ENCODE results near the gene CD24. TPM values are rescaled to one million over a fixed set of nuclear protein-coding genes. Genes with fewer than 3 reads are reported as not detected.
"Not testable (repeated sequence)": the region's sequence is repeated elsewhere in the genome, so short reads cannot be mapped to it uniquely, and the experiment has no call there.

The CD24 gene, protein sequence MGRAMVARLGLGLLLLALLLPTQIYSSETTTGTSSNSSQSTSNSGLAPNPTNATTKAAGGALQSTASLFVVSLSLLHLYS
- under 1 TPM; 0.26 to 0.51 TPM for total RNA-seq

GRCh38 chr6:106974336-106974998 is at the start of gene CD24:
Gene CD24, minus strand, starts transcription at chr6:106974729. Its CDS starts 83 bp downstream, at chr6:106974646.
- Mint-ChIP-seq H3K27me3 (peaks cover 47% of the 10 kb centered on the region), H3K27ac (no peak within 1 kb of the TSS), H3K36me3 (no peaks in the 10 kb centered on the region), H3K4me3 (peak within 1 kb of the TSS; percentile 51), H3K4me1 (ENCODE audit: low read depth) (peaks cover 14% of the 10 kb centered on the region), H3K9me3 (no peaks in the 10 kb centered on the region)
- ChIA-PET CTCF (no interaction called here), POLR2A (no interaction called here)
- intact Hi-C loops (cut with micrococcal nuclease), result no loop called here
- DNase-seq, result peak; percentile 22

GRCh38 chr6:107021446-107022185 is 47.1 kb upstream of the CD24 start:
- DNase-seq, result no peak
- CTCF ChIA-PET, result interaction anchor here (1.0 to 1.2 kb wide), 2 partner anchors 24 to 92 kb away, joined by 3 to 4 read pairs; no protein-coding TSS in a partner anchor
- intact Hi-C loops (cut with micrococcal nuclease), result no loop called here
- Mint-ChIP-seq H3K27me3 (no peaks in the 10 kb centered on the region), H3K4me1 (ENCODE audit: low read depth) (no peaks in the 10 kb centered on the region), H3K27ac (no peak overlapping the region), H3K9me3 (no peaks in the 10 kb centered on the region), H3K36me3 (no peaks in the 10 kb centered on the region), H3K4me3 (no peak overlapping the region)
- POLR2A ChIA-PET, result no interaction called here

DNA sequence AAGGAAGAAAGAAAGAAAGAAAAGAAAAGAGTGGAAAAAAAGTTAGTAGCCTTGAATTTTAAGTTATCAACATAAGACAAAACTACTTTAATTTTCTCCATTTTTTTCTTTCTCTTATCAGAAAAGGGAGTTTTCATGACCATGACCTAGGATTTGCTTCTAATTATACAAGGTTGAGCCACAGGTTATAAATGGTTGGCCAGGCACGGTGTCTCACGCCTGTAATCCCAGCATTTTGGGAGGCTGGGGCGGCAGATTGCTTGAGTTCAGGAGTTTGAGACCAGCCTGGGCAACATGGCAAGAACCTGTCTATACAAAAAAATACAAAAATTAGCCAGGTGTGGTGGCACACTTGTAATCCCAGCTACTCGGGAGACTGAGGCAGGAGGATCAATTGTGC is 45.7 kb upstream of the CD24 start:
- no peak for DNase-seq
- no peak overlapping the region for H3K27ac Mint-ChIP-seq
- intact Hi-C loops (cut with micrococcal nuclease), result no loop called here
- no peaks in the 10 kb centered on the region for H3K27me3 Mint-ChIP-seq
- H3K4me1 Mint-ChIP-seq (ENCODE audit: low read depth), result no peaks in the 10 kb centered on the region
- no peaks in the 10 kb centered on the region for H3K9me3 Mint-ChIP-seq
- ChIA-PET CTCF (no interaction called here), POLR2A (no interaction called here)
- H3K36me3 Mint-ChIP-seq, result no peaks in the 10 kb centered on the region
- no peak overlapping the region for H3K4me3 Mint-ChIP-seq

- DNase-seq; H3K27me3 Mint-ChIP-seq; H3K4me3 Mint-ChIP-seq; H3K9me3 Mint-ChIP-seq; H3K36me3 Mint-ChIP-seq; H3K4me1 Mint-ChIP-seq (ENCODE audit: low read depth); POLR2A ChIA-PET; H3K27ac Mint-ChIP-seq; CTCF ChIA-PET; intact Hi-C loops (cut with micrococcal nuclease): not testable (repeated sequence)
Observed at GRCh38 chr6:107019628-107020027, 45.1 kb upstream of the CD24 start.

DNA sequence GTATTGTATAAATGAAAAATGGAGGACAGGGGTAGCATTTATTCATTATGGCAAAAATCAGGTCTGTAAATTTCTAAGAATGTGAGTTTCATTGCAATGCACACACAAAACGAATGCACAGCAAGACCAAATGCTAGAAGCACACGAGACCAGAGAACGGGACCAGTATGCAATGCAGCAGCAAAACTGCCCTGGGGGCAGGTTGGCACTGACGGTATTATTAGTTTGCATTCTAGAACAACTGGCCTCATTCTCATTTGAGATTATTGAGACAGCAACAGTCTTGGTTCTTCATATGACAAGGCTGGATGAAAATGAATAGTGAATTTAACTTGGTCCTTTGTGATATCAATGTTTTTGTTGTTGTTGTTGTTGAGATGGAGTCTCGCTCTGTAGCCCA is 44.5 kb upstream of the CD24 start:
- H3K9me3 Mint-ChIP-seq, result no peaks in the 10 kb centered on the region

DNA sequence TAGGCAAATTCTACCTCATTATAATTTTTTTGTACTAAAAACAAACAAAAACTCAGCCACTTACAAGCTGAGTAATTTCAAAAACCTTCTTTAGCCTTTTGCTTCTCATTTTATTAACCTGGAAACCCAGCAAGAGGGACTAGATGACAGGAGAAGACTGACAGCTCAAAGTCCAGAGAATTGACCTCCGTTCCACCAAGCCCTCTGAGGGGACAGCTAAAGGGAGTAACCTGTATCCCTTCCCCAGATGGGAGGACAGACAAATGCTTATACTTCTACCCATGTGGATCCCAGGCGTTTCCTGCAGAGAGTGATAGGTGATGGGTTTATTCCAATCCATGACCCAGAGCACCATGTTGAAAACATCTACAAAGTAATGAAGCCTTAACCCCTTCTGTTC is 35.0 kb upstream of the CD24 start:
- CTCF ChIA-PET, result interaction anchor here (2.9 kb wide), 1 partner anchor 12 kb away, joined by 12 read pairs; no protein-coding TSS in a partner anchor

More for the DNA sequence above, 44.5 kb upstream of the CD24 start:
- peaks cover 2% of the 10 kb centered on the region for H3K27me3 Mint-ChIP-seq
- no peak overlapping the region for H3K27ac Mint-ChIP-seq
- ChIA-PET POLR2A (no interaction called here), CTCF (no interaction called here)
- DNase-seq, result no peak
- H3K36me3 Mint-ChIP-seq, result no peaks in the 10 kb centered on the region
- no peak overlapping the region for H3K4me3 Mint-ChIP-seq
- no peaks in the 10 kb centered on the region for H3K4me1 Mint-ChIP-seq (ENCODE audit: low read depth)
- intact Hi-C loops (cut with micrococcal nuclease), result no loop called here

GRCh38 chr6:106997392-106998158 is 23.0 kb upstream of the CD24 start:
- ChIA-PET POLR2A (no interaction called here), CTCF (interaction anchor here (0.6 to 2.0 kb wide), 38 partner anchors 8 to 662 kb away, joined by 3 to 21 read pairs (median 5); partner anchors contain the start of genes BEND3, CRYBG1 and MTRES1)
- H3K9me3 Mint-ChIP-seq, result no peaks in the 10 kb centered on the region
- H3K27me3 Mint-ChIP-seq, result no peaks in the 10 kb centered on the region
- peaks cover 5% of the 10 kb centered on the region for H3K4me1 Mint-ChIP-seq (ENCODE audit: low read depth)
- no peak overlapping the region for H3K27ac Mint-ChIP-seq
- no peak overlapping the region for H3K4me3 Mint-ChIP-seq
- intact Hi-C loops (cut with micrococcal nuclease), result loop anchor here (5.0 kb wide), 1 partner anchor 550 kb away; no protein-coding TSS in a partner anchor
- no peaks in the 10 kb centered on the region for H3K36me3 Mint-ChIP-seq
- DNase-seq, result peak; percentile 76

More for the DNA sequence above, 35.0 kb upstream of the CD24 start:
- no peak for DNase-seq
- Mint-ChIP-seq H3K4me1 (ENCODE audit: low read depth) (no peaks in the 10 kb centered on the region), H3K9me3 (no peaks in the 10 kb centered on the region), H3K4me3 (no peak overlapping the region), H3K27me3 (peaks cover 5% of the 10 kb centered on the region), H3K27ac (no peak overlapping the region), H3K36me3 (no peaks in the 10 kb centered on the region)
- intact Hi-C loops (cut with micrococcal nuclease), result no loop called here
- POLR2A ChIA-PET, result no interaction called here

GRCh38 chr6:106995640-106996039 is 21.1 kb upstream of the CD24 start:
- DNase-seq, result no peak
- no peaks in the 10 kb centered on the region for H3K36me3 Mint-ChIP-seq
- ChIA-PET CTCF (interaction anchor here (1.0 kb wide), 1 partner anchor 386 kb away, joined by 4 read pairs; no protein-coding TSS in a partner anchor), POLR2A (no interaction called here)
- peaks cover 5% of the 10 kb centered on the region for H3K4me1 Mint-ChIP-seq (ENCODE audit: low read depth)
- H3K27me3 Mint-ChIP-seq, result peaks cover 2% of the 10 kb centered on the region
- intact Hi-C loops (cut with micrococcal nuclease), result loop anchor here (5.0 kb wide), 1 partner anchor 548 kb away; no protein-coding TSS in a partner anchor
- H3K27ac Mint-ChIP-seq, result no peak overlapping the region
- H3K9me3 Mint-ChIP-seq, result no peaks in the 10 kb centered on the region
- H3K4me3 Mint-ChIP-seq, result no peak overlapping the region

GRCh38 chr6:106989737-106990136 is 15.2 kb upstream of the CD24 start:
- H3K9me3 Mint-ChIP-seq; H3K27me3 Mint-ChIP-seq; H3K36me3 Mint-ChIP-seq; H3K4me3 Mint-ChIP-seq; DNase-seq; POLR2A ChIA-PET; H3K27ac Mint-ChIP-seq; intact Hi-C loops (cut with micrococcal nuclease); H3K4me1 Mint-ChIP-seq (ENCODE audit: low read depth): not testable (repeated sequence)
- CTCF ChIA-PET, result interaction anchor here (0.7 to 1.2 kb wide), 3 partner anchors 8 to 378 kb away, joined by 3 to 4 read pairs (median 3); no protein-coding TSS in a partner anchor

DNA sequence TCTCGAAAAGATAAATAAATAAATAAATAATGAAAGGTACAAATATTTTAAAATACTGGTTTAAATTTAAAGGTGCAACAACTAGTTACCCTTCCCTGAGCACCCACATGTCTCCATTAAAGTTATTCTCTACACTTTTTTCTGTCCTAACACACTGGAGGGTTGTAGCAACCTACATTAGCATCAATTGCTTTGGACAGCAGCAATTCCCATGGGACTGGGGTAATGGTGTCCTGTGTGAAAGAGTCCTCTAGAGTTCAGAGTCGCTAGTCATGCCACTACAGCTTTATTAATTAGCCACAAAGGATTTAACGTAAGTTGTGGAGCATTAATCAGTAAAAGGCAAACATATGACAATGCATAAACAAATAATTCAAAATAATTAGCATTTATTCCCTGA is 14.1 kb upstream of the CD24 start:
- Mint-ChIP-seq H3K4me1 (ENCODE audit: low read depth) (no peaks in the 10 kb centered on the region), H3K9me3 (no peaks in the 10 kb centered on the region), H3K4me3 (no peak overlapping the region), H3K36me3 (no peaks in the 10 kb centered on the region), H3K27me3 (peaks cover 8% of the 10 kb centered on the region), H3K27ac (no peak overlapping the region)
- DNase-seq, result no peak
- ChIA-PET POLR2A (no interaction called here), CTCF (interaction anchor here (1.0 kb wide), 1 partner anchor 9 kb away, joined by 3 read pairs; no protein-coding TSS in a partner anchor)
- intact Hi-C loops (cut with micrococcal nuclease), result no loop called here

DNA sequence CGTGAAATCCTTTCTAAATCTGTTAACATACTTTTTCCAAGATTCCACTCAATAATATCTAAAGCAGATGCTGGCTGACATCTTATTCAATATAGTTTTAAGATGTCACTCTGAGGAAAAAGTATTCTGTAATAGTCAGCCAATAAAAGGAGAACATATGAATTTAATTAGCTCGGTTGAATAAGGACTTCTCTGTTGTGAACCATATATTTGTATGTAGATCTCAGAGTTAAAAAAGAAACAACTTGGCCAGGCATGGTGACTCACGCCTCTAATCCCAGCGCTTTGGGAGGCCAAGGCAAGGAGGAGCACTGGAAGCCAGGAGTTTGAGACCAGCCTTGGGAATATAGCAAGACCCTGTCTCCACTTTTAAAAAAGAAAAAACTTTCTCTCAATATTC is 7.4 kb upstream of the CD24 start:
- no peak for DNase-seq
- POLR2A ChIA-PET, result no interaction called here
- H3K27ac Mint-ChIP-seq, result no peak overlapping the region
- no peak overlapping the region for H3K4me3 Mint-ChIP-seq
- CTCF ChIA-PET, result interaction anchor here (1.5 to 2.2 kb wide), 3 partner anchors 372 to 647 kb away, joined by 3 to 8 read pairs (median 6); no protein-coding TSS in a partner anchor
- no peaks in the 10 kb centered on the region for H3K9me3 Mint-ChIP-seq
- peaks cover 25% of the 10 kb centered on the region for H3K27me3 Mint-ChIP-seq
- no peaks in the 10 kb centered on the region for H3K4me1 Mint-ChIP-seq (ENCODE audit: low read depth)
- intact Hi-C loops (cut with micrococcal nuclease), result no loop called here
- no peaks in the 10 kb centered on the region for H3K36me3 Mint-ChIP-seq

DNA sequence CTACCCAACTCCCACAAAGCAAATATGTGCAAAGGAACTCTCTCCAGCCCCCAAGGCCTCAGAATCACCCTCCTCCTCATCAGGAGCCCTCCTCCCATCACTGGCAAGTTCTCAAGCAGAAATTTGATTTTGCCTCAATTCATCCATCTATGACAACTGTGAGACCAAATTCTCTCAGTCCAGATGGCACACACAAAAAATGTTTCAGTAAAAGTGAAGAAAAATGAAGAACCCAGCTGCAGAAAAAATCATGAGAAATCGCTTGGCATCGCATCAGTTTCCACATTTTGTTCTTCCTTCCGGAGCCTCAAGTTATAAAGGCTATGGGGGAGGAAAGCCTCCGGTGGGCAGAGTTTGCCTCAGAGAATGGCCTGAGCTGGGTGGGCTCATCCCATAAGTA is 6.4 kb upstream of the CD24 start:
- Mint-ChIP-seq H3K27me3 (peaks cover 30% of the 10 kb centered on the region), H3K36me3 (no peaks in the 10 kb centered on the region), H3K4me1 (ENCODE audit: low read depth) (peaks cover 4% of the 10 kb centered on the region), H3K4me3 (no peak overlapping the region), H3K9me3 (no peaks in the 10 kb centered on the region), H3K27ac (no peak overlapping the region)
- intact Hi-C loops (cut with micrococcal nuclease), result no loop called here
- CTCF ChIA-PET, result interaction anchor here (1.3 to 2.4 kb wide), 5 partner anchors 17 to 646 kb away, joined by 3 to 25 read pairs (median 8); no protein-coding TSS in a partner anchor
- POLR2A ChIA-PET, result no interaction called here
- no peak for DNase-seq
